NCI-H1436 (cell line): Measurements from ENCODE around the gene KRTAP1-1.
A peak's percentile ranks its signal among the peaks of the same experiment; 100 is the strongest.
"Not testable (repeated sequence)": the region's sequence is repeated elsewhere in the genome, so short reads cannot be mapped to it uniquely, and the experiment has no call there.

Experiments used
- DNase-seq: peaks from one replicate; lab custom pipeline; 2025; lab: John Stamatoyannopoulos, UW

KRTAP1-1 gene

GRCh38 chr17:41055130-41055529, 13.9 kb upstream of the KRTAP1-1 start, which contains the start of gene KRTAP2-2:
Gene KRTAP2-2, minus strand, starts transcription at chr17:41055230. Its CDS starts 19 bp downstream, at chr17:41055211.
- DNase-seq, result not testable (repeated sequence)

GRCh38 chr17:41054556-41054955, 13.3 kb upstream of the KRTAP1-1 start:
- not testable (repeated sequence) for DNase-seq

DNA sequence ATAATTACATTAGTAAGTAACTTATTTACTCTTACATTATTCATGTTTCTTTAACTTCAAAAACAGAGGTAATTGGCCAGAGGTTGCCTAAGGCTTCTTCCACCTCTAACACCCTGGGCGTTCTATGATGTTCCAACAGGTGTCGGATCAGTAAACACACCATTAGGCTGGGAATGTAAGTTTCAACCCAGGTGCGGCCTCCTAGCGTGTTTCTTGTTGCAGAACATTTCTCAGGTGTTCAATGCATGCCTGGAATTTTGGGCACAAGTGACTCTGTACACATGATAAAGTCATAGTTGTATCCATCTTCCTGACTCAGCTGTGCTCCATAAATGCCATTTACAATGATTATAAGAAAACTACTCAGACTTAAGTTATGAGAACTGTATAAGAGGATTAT, 12.8 kb upstream of the KRTAP1-1 start:
- DNase-seq, result no peak

DNA sequence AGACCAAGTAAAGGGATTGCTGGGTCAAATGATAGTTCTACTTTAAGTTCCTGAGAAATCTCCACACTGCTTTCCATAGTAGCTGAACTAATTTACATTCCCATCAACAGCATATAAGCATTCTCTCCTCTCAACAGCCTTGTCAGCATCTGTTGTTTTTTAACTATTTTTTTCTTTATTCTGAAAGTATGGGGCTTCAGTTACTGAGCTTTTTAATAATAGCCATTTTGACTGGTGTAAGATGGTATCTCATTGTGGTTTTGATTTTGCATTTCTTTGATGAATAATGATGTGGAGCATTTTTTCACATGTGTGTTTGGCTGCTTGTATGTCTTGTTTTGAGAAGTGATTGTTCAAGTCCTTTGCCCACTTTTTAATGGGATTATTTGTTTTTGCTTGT, 11.3 kb upstream of the KRTAP1-1 start:
- DNase-seq, result no peak

DNA sequence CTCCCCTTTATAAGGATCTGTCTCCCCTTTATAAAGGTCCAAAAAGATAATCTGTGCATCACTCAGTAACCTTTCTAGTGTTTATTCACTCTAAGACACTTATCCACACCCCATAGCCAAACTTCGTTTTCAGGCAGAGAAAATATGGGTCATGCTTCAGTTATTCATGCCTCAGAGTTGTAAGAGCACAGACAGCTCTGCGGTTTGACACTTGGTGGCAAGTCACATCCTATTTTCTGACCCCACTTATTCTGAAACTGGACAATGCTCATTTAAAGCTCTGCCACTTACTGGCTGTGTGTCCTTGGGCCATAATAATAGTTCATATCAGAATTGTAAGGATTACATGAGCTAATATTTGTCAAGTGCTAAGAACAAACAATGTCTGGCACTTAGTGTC, 7.9 kb upstream of the KRTAP1-1 start:
- no peak for DNase-seq

- no peak for DNase-seq
Measured at GRCh38 chr17:41048441-41048840, 7.2 kb upstream of the KRTAP1-1 start.

GRCh38 chr17:41046735-41047465, 5.7 kb upstream of the KRTAP1-1 start, which contains the start of gene KRTAP2-1:
Gene KRTAP2-1, minus strand, starts transcription at chr17:41047316. Its CDS starts 49 bp downstream, at chr17:41047267.
- DNase-seq, result not testable (repeated sequence)

DNA sequence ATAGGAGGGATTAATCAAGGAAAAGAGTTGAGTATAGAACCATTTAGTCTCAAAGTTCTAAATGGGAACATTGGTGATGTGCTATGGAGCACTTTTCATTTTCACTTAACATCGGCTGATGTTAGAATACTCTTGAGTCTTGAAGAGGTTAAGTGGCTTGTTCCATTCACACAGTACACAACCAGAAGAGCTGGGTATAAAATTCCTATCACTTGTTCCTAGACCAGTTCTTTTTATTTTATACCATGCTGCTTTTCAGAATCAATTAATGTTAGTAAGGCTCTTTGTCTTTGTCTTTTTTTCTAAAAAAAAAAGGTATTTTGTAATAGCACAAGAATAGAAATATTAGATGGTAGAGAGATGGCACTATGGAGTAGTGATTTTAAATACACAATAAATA, 1.7 kb upstream of the KRTAP1-1 start:
- DNase-seq, result no peak

DNA sequence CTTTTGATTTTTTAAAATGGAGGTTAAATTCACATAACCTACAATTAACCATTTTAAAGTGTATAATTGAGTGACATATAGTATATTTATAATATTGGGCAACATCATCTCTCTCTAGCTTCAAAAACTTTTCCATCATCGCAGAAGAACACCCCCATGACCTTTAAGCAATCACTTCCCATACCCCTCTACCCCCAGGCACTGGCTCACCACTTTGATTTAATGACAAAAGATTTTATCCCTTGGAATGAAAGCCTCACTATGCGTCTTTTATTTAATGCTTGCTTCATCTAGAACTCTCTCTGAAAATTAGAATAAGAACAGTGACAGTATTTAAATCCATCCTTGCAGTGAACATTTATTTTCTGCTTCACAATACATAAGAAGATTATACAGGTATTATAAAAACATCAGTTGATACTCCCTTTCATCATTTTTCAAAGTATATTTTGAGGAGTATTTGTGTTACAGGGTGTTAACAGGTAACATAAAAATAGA, 3.3 kb downstream of the KRTAP1-1 start:
- no peak for DNase-seq

DNA sequence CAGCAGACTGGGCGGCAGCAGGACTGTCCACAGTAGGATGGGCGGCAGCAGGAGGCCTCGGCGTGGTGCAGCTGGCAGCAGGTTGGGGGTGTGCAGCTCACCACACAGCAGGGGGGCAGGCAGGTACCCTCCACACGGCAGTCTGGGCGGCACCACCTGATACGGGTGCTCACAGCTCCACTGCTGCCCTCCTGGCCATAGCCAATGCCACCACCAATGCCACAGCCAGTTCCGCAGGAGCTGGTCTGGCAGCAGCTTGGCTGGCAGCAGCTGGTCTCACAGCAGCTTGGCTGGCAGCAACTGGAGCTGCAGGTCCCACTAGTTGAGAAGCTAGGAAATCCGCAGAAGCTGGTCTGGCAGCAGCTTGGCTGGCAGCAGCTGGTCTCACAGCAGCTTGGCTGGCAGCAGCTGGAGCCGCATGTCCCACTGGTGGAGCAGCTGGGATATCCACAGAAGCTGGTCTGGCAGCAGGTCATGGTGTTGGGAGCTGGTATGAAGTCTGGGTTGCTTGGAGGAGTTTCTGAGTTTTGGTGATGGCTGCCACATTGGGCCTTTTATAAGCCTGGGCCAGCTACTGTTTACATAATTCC, 6.8 kb downstream of the KRTAP1-1 start, which contains the start of gene KRTAP1-3:
TSS of gene KRTAP1-3 (minus strand) at position 529 of the 590 bp plus-strand sequence. CDS start at position 476, 53 bp downstream.
- not testable (repeated sequence) for DNase-seq

GRCh38 chr17:41029633-41030245, 11.5 kb downstream of the KRTAP1-1 start, which contains the start of gene KRTAP1-4:
Gene KRTAP1-4, minus strand, starts transcription at chr17:41030195. Its CDS starts 117 bp downstream, at chr17:41030078.
- no peak for DNase-seq

DNA sequence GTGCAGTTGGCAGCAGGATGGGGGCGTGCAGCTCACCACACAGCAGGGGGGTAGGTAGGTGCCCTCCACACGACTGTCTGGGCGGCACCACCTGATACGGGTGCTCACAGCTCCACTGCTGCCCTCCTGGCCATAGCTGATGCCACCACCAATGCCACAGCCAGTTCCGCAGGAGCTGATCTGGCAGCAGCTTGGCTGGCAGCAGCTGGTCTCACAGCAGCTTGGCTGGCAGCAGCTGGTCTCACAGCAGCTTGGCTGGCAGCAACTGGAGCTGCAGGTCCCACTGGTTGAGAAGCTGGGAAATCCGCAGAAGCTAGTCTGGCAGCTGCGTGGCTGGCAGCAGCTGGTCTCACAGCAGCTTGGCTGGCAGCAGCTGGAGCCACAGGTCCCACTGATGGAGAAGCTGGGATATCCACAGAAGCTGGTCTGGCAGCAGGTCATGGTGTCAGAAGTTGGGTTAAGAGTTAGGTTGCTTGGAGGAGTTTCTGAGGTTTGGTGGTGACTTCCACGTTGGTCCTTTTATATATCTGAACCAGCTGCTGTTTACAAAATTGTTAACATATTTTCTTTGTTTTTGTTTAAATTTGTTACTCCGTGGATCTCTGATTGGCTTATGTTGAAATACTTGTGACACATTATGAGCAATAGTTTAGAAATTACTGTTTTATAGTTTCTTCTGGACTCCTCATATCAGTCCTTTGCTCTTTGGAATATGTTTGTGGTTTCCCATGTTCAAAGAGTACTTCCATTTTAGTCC, 14.4 kb downstream of the KRTAP1-1 start, which contains the start of gene KRTAP1-5:
TSS of gene KRTAP1-5 (minus strand) at position 494 of the 757 bp plus-strand sequence. CDS start at position 441, 53 bp downstream.
- no peak for DNase-seq

DNA sequence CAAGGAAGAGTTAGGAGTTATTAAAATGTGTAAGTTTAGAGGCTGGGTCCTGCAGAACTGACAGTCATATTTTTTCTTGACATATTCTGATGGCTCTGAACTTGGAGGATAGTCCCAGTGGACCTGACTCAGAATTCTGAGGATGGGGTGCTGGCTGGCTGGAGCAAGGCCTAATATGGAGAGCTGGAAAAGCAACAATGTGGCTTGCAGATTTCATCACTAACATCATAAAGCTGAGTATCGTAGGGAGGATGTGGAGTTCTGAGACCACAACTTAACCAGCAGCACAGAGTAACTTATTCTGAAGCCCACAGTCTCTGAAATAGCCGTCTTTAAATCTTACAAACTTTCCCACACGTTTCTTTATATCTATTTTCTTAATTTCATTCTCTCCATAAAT, 16.6 kb downstream of the KRTAP1-1 start:
- no peak for DNase-seq

DNA sequence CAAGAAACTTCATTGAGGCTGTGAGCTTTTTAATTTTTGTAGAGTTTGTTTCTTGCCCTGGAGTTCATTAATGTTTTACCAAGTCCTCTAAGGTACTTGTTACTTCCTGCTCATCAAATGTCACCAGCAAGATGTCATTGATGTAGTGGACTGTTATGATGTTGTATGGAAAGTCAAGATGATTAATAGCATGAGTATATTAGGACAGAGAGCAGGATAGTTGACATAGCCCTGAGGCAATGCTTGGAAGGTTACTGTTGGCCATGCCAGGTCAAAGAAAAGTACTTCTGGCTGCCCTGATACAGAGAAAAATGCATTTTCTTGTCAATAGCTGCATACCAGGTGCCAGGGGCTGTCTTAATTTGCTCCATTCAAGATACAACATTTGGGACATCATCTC, 20.9 kb downstream of the KRTAP1-1 start:
- DNase-seq, result no peak

GRCh38 chr17:41019415-41019814, 21.8 kb downstream of the KRTAP1-1 start:
- DNase-seq, result no peak

DNA sequence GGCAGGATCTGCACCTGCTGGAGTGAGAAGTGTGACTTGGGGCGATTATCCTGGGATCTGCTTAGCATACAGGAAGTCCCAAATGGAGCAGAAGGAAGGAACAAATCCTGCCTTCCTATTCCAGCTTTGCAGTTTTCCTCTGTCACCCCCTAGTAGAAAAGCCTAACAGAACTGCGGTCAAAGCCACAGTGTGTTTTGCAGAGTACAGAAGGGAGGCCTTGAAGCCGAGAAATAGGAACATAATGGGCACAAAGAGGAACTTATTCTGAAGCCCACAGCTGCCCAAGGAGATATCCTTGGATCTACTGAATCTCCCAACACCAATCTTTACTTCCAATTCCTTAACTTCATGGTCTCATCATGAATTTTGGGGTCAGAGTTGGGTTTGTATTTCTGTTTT, 22.7 kb downstream of the KRTAP1-1 start:
- DNase-seq, result no peak

DNA sequence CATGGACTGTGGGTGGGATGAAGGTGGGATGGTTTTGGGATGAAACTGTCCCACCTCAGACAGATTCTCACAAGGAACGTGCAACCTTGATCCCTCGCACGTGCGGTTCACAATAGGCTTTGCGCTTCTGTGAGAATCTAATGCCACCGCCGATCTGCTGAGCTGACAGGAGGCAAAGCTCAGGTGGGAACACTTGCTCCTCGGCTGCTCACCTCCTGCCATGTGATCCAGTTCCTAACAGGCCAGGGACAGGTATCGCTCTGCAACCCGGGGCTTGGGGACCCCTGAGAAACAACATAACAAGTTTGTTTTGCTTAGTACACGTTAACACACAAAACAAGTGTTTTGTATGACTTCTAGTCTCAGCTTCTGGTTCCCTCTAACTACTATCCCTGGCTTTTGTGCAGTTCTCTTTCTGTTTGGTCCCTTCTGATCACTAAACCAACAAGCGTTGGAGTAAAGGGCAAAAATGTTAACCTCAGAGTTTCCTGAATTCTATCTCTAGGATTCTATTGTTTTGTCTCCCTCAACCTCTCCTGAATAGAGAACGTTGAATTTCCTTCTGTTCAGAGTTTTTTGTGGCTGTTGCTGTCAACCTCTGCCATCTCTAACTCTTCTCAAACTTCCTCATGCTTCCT, 24.6 kb downstream of the KRTAP1-1 start:
- DNase-seq, result no peak

DNA sequence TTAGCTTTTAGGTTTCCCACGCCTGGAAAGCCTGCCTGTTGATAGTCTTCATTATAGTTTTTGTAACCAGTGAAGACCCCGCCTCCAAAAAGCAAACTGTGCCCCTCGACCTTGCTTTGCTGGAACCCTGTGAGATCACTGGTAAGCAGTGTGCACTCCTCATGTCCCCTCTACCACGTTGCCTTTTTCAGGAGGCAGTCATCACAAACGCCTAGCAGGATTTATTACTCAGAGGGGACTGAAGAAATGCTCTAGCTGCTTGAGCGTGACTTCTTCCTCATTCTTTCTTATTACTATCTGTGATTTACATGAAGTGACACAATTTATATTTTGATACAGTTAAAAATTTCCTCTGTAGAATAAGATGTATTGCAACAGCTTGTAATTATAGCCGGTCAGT, 25.8 kb downstream of the KRTAP1-1 start:
- no peak for DNase-seq

DNA sequence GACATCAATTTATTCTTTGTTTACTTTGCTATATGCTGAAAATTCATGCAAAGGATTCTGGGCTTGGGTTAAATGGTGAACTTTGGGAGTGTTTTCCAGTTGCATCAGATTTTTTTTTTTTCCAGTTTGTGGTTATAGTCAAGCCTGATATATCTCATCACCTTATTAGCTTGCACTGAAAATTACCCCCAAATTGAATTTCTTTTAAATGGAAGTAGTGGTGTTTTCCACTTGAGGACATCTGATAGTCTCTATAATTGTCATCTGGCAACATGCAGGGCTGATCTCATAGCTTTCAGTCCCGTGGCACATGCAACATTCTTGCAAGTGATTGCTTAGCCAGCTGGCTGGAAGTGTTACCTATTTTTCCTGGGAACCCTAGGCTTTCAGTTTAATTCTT, 27.6 kb downstream of the KRTAP1-1 start:
- DNase-seq, result peak; percentile 68

GRCh38 chr17:41013181-41013580, 28.1 kb downstream of the KRTAP1-1 start:
- no peak for DNase-seq
